Liver (tissue), 9 donors: ENCODE results near the gene RNF8. TPM values are rescaled to one million over a fixed set of nuclear protein-coding genes. Genes with fewer than 3 reads are reported as not detected.
A peak's percentile ranks its signal among the peaks of the same experiment; 100 is the strongest.
"Not testable (repeated sequence)": the region's sequence is repeated elsewhere in the genome, so short reads cannot be mapped to it uniquely, and the experiment has no call there.

Experiments
- DNase-seq: peaks from one replicate; pipeline ENCODE4 v3.0.0-alpha.2; 2017; ENCODE audit warnings: low spot score
- H3K27ac ChIP-seq, 2 donors: one replicate each; pipeline ENCODE4 v1.7.0; 2013; ENCODE audit warnings: inconsistent platforms in 2 of 2, low read length in 2 of 2, control low read depth in 1 of 2, low read depth in 1 of 2, mild to moderate bottlenecking in 1 of 2
- H3K27me3 ChIP-seq, 4 donors: one replicate each; pipeline versions ENCODE4 v1.6.1 to v1.7.0; 2013; ENCODE audit warnings: low read length in 3 of 4, inconsistent platforms in 1 of 4, mild to moderate bottlenecking in 1 of 4, moderate library complexity in 1 of 4; ENCODE audit not compliant: control insufficient read depth in 4 of 4, insufficient read depth in 4 of 4
- H3K36me3 ChIP-seq, 4 donors: one replicate each; pipeline versions ENCODE4 v1.6.1 to v1.7.0; 2013; ENCODE audit warnings: low read length in 3 of 4, mild to moderate bottlenecking in 3 of 4, low read depth in 1 of 4, moderate library complexity in 1 of 4; ENCODE audit not compliant: control insufficient read depth in 4 of 4, insufficient read depth in 3 of 4
- H3K4me1 ChIP-seq, 4 donors: one replicate each; pipeline versions ENCODE4 v1.6.1 to v1.7.0; 2013; ENCODE audit warnings: low read length in 3 of 4, mild to moderate bottlenecking in 3 of 4, moderate library complexity in 1 of 4; ENCODE audit not compliant: control insufficient read depth in 4 of 4, insufficient read depth in 4 of 4
- H3K4me3 ChIP-seq, 3 donors: one replicate each; pipeline versions ENCODE4 v1.6.1 to v1.7.0; 2013; ENCODE audit warnings: low read length in 3 of 3, control low read depth in 1 of 3, low read depth in 1 of 3, mild to moderate bottlenecking in 1 of 3
- H3K9ac ChIP-seq, 2 donors: one replicate each; pipeline ENCODE4 v1.7.0; 2013; ENCODE audit warnings: low read length in 2 of 2, mild to moderate bottlenecking in 2 of 2, moderate library complexity in 2 of 2, control low read depth in 1 of 2, low read depth in 1 of 2
- H3K9me3 ChIP-seq, 4 donors: one replicate each; pipeline versions ENCODE4 v1.6.1 to v1.7.0; 2013; ENCODE audit warnings: low read length in 3 of 4; ENCODE audit not compliant: control insufficient read depth in 4 of 4
- FOXA2 ChIP-seq: IDR thresholded peaks from 2 replicates; pipeline ENCODE4 v1.6.1; 2016; ENCODE audit warnings: antibody characterized with exemption
- GABPA ChIP-seq, 2 donors: IDR thresholded peaks in 1 of 2; conservative IDR thresholded peaks in 1 of 2; 2 replicates each; pipeline ENCODE4 v1.6.1; 2016; ENCODE audit warnings: antibody characterized with exemption in 2 of 2, mild to moderate bottlenecking in 1 of 2, moderate library complexity in 1 of 2
- HNF4A ChIP-seq, 2 donors: conservative IDR thresholded peaks; 2 replicates each; pipeline ENCODE4 v1.6.1; 2016; ENCODE audit warnings: antibody characterized with exemption in 2 of 2, mild to moderate bottlenecking in 2 of 2
- HNF4G ChIP-seq: IDR thresholded peaks from 2 replicates; pipeline ENCODE4 v1.6.1; 2016; ENCODE audit warnings: antibody characterized with exemption
- JUND ChIP-seq, 2 donors: IDR thresholded peaks; 2 replicates each; pipeline ENCODE4 v1.6.1; 2016; ENCODE audit warnings: antibody characterized with exemption in 2 of 2
- NR2F2 ChIP-seq: IDR thresholded peaks from 2 replicates; pipeline ENCODE4 v1.6.1; 2016; ENCODE audit warnings: antibody characterized with exemption
- REST ChIP-seq: IDR thresholded peaks from 2 replicates; pipeline ENCODE4 v1.6.1; 2016; ENCODE audit warnings: antibody characterized with exemption, mild to moderate bottlenecking
- RXRA ChIP-seq, 2 donors: IDR thresholded peaks; 2 replicates each; pipeline ENCODE4 v1.6.1; 2017 to 2018; ENCODE audit warnings: antibody characterized with exemption in 2 of 2, mild to moderate bottlenecking in 1 of 2
- SP1 ChIP-seq: IDR thresholded peaks from 2 replicates; pipeline ENCODE4 v1.6.1; 2018; ENCODE audit warnings: antibody characterized with exemption, mild to moderate bottlenecking
- TAF1 ChIP-seq: conservative IDR thresholded peaks from 2 replicates; pipeline ENCODE4 v1.6.1; 2016; ENCODE audit warnings: antibody characterized with exemption, mild to moderate bottlenecking
- YY1 ChIP-seq: IDR thresholded peaks from 2 replicates; pipeline ENCODE4 v1.6.1; 2016; ENCODE audit warnings: antibody characterized with exemption, mild to moderate bottlenecking
- ZBTB33 ChIP-seq: IDR thresholded peaks from 2 replicates; pipeline ENCODE4 v1.6.1; 2016; ENCODE audit warnings: antibody characterized with exemption
- WGBS: extraction: QIAGEN DNeasy Blood & Tissue Kit; methylation state at CpG from one replicate; pipeline ENCODE4 v1.1.7; 2013; 5-methylcytosine and 5-hydroxymethylcytosine counted together
- polyA plus RNA-seq, 2 donors: library from polyadenylated mRNA; stranded (reverse) in 1 of 2; unstranded in 1 of 2; fragments of 200-250 nt in 1 of 2; fragments of >200 nt in 1 of 2; fragmentation: Nextera tagmentation in 1 of 2; extraction: Ambion mirVana in 1 of 2; gene quantifications; one replicate each; pipeline versions ENCODE4 v1.2.1 to v1.2.3, GENCODE V29; 2013 to 2015
- total RNA-seq, 2 donors: library from RNA; depleted of rRNA; stranded (reverse); fragments of >200 nt; gene quantifications; one replicate each; pipeline ENCODE4 v1.2.3, GENCODE V29; 2014
- TF ChIP-seq, protein P1 (sequence below): fragments of 150-350 bp; IDR thresholded peaks from 2 replicates; pipeline ENCODE4 v1.5.1; 2017; ENCODE audit warnings: improper control_type of control experiment, low read depth, low read length; ENCODE audit not compliant: missing input control
- TF ChIP-seq, protein P2 (sequence below): IDR thresholded peaks from 2 replicates; pipeline ENCODE4 v1.6.1; 2016; ENCODE audit warnings: antibody characterized with exemption
- donor health status: healthy.
- donor health status: healthy.
- donor health status: healthy.
- donor health status: healthy.
- donor health status: healthy.

RNF8 gene
- total and polyA plus RNA-seq, 4 donors, result 6.1 to 9.9 (median 7.5) TPM

DNA sequence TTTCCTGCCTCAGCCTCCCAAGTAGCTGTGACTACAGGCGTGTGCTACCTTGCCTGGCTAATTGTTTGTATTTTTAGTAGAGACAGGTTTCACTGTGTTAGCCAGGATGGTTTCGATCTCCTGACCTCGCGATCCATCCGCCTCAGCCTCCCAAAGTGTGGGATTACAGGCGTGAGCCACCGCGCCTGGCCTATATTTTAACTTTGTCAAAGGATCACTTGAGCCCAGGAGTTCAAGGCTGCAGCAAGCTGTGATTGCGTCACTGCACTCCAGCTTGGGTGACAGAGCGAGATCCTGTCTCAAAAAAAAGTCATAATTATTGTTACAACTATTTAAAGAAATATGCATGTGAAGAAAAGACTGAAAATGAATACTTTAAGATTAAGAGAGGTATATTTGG is 23.4 kb upstream of the RNF8 start:
- not testable (repeated sequence) for H3K4me3 ChIP-seq, DNase-seq, H3K27me3 ChIP-seq, H3K9ac ChIP-seq, H3K9me3 ChIP-seq, H3K27ac ChIP-seq, H3K36me3 ChIP-seq, H3K4me1 ChIP-seq
- TF ChIP-seq HNF4A (conservative IDR thresholded peaks at IDR 0.05) (peak; percentile 26 to 31), RXRA (IDR thresholded peaks at IDR 0.05) (peak; percentile 12 to 61)
- WGBS, result 79% methylated on average over 10 of the region's 10 CpGs

DNA sequence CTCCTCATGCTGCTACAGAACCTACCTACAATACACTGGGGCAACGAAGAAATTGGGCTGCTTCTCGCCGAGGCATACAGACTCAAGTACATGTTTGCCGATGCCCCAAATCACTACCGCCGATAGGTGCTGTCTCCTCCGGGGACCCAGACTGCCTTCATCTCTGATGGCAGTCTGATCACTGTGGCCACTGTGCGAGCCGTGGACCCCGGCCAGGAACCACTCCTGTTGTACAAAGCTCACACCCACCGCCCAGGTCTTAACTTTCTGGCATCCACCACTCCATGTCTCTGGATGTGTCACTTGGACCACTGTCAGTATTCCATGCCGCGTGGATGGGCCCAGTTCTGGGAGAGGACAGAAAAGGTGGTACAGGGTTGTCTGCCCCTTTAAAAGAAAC is 22.7 kb upstream of the RNF8 start:
- Histone ChIP-seq H3K9ac (no peak overlapping the region), H3K36me3 (peaks cover 0 to 9% (median 4%) of the 10 kb centered on the region in 4 donors), H3K4me3 (no peak overlapping the region), H3K9me3 (no peaks in the 10 kb centered on the region), H3K27ac (no peak overlapping the region), H3K27me3 (no peaks in the 10 kb centered on the region), H3K4me1 (peaks cover 0 to 8% (median 2%) of the 10 kb centered on the region in 4 donors)
- 97% methylated on average over 13 of the region's 13 CpGs for WGBS
- no peak for DNase-seq
- TF ChIP-seq JUND (IDR thresholded peaks at IDR 0.05), result no peak
- TF ChIP-seq, protein P1, sequence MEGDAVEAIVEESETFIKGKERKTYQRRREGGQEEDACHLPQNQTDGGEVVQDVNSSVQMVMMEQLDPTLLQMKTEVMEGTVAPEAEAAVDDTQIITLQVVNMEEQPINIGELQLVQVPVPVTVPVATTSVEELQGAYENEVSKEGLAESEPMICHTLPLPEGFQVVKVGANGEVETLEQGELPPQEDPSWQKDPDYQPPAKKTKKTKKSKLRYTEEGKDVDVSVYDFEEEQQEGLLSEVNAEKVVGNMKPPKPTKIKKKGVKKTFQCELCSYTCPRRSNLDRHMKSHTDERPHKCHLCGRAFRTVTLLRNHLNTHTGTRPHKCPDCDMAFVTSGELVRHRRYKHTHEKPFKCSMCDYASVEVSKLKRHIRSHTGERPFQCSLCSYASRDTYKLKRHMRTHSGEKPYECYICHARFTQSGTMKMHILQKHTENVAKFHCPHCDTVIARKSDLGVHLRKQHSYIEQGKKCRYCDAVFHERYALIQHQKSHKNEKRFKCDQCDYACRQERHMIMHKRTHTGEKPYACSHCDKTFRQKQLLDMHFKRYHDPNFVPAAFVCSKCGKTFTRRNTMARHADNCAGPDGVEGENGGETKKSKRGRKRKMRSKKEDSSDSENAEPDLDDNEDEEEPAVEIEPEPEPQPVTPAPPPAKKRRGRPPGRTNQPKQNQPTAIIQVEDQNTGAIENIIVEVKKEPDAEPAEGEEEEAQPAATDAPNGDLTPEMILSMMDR, result no peak
- no peak for TF ChIP-seq YY1
- TF ChIP-seq, protein P2, sequence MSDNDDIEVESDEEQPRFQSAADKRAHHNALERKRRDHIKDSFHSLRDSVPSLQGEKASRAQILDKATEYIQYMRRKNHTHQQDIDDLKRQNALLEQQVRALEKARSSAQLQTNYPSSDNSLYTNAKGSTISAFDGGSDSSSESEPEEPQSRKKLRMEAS, result no peak
- TF ChIP-seq NR2F2, result no peak
- TF ChIP-seq REST, result no peak
- TF ChIP-seq HNF4G, result no peak
- TF ChIP-seq ZBTB33, result no peak
- no peak for TF ChIP-seq TAF1
- TF ChIP-seq GABPA (IDR thresholded peaks at IDR 0.05 in 1 of 2, conservative IDR thresholded peaks at IDR 0.05 in 1 of 2), result no peak
- TF ChIP-seq SP1, result no peak
- no peak for TF ChIP-seq FOXA2
